ENCODE results near the gene USP49.
"Not testable (repeated sequence)": the region's sequence is repeated elsewhere in the genome, so short reads cannot be mapped to it uniquely, and the experiment has no call there.

- not testable (repeated sequence) for TF ChIP-seq CTCF, POLR2A (IDR thresholded peaks at IDR 0.05)
Measured at GRCh38 chr6:41766043-41766664, 129.0 kb downstream of the USP49 start.

Data from uterus (tissue), 2 donors.